Stimulated activated CD8-positive, alpha-beta memory T cell treated with anti-CD3 and anti-CD28 coated beads, Interleukin-12 subunit alpha, Interleukin-12 subunit beta, amount 100 ng/mL, for 4 hours (primary cell): ENCODE measurements around the gene PTOV1.

Source experiments
- DNase-seq: peaks from one replicate; pipeline ENCODE4 v3.0.0-alpha.2; 2020; ENCODE audit warnings: low read depth

PTOV1 gene

DNA sequence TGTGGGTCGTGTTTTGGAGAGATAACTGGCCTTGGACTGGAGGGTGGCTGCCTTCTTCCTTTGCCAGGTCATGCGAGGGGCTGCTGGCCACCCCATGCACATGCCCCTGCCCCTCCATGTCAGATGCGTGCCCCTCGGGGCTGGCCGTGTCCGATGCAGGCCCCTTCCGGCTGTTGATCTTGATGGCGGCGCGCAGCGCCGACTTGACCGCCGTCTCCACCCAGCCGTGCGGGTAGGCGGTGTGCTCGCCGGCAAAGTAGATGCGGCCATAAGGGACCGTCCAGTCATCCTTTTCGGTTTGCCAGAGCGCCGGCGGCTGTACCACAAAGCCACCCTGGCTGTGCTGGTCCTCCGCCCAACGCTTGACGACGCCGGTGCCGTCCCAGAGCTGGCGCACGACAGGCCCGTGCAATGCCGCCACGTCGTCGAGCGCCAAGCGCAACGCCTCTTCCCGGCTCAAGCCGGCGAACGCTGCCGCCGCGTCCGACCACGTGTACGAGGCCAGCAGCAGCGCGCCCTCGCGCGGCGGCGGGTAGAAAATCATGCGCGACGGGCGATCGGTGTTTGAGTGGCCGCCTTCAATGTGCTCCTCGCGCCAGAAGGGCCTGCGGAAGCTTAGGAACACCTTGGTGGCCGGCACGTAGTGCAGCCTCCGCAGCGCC, 38.9 kb downstream of the PTOV1 start:
- DNase-seq: peak; percentile 48

DNA sequence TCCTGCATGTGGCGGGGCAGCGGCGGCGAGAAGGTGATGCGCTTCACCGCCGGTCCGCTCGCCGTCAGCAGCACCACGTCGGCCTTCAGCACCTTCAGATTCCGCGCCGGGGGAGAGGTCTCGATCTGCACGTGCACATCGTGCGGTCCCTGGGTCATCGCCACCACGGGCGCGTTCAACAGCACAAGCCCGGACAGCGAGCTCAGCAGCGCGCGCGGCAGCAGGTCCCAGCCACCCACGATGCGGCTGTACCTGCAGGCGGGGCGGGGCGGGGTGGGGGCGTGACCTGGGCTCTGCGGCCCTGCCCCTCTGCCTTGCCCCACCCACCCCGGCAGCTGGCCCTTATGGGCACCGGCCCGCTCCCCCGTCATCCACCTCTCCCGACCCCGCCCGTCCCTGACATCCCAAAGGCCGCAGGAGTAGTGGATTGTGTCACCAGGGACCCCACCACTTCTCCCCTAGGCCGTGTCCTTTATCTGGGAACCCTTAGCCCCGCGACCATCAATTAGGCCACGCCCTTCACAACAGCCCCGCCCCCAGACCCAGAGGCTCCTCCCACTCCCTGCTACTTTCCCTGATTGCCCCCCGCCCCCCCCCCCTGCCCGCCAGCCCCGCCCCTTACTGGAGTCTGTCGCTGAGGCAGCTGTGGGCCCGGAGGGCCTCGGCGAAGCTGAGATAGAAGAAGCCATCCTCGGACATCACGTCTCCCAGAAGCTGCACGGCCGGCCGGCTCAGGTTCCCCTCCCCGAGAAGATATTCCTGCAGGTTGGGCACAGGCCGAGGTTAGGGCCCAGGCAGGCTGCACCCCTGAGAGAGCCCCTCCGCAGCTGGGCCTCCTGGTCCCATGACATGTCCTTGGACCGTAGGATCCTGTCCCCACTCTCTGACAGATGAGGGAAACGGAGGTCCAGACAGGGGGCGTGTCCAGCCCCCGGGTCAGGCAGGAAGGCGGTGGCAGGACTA, 39.7 kb downstream of the PTOV1 start:
- DNase-seq: peak; percentile 60

DNA sequence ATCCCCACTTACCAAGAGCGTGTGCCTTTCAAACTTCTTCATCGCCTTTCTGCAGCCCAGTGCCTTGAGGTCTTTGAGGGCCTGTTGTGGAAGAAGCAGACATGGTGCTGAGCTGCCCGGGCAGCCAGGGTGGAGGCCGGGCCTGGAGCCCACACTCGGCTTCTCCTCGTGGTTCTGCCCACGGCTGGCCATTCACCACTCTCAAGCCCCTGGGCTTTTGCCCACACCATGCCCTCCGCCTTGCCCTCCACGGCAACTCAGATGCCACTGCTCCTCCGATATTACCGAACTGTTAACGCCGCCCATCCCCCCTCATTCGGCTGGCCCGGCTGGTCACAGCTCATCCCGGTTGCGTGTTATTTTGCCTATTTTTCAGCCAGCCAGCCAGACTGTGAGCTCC, 40.4 kb downstream of the PTOV1 start:
- DNase-seq: no peak

DNA sequence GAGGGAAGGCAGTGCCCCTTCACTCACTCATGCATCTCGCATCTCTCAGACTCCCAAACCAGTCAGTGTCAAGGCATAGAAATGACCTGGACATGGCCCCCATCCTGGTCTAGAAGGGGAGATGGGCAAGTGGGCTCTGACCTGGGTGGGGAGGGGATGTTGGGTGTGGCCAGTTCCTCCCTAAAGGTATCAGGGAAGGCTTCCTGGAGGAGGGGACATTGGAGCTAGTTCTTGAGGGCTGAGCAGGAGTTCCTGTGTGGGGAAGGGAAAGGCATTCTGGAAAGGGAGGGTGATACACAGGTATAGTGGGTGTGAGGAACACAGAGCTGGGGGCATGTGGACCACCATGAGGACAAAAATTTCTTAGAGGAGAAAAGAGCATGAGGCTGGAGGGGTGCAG, 41.8 kb downstream of the PTOV1 start:
- DNase-seq: no peak

DNA sequence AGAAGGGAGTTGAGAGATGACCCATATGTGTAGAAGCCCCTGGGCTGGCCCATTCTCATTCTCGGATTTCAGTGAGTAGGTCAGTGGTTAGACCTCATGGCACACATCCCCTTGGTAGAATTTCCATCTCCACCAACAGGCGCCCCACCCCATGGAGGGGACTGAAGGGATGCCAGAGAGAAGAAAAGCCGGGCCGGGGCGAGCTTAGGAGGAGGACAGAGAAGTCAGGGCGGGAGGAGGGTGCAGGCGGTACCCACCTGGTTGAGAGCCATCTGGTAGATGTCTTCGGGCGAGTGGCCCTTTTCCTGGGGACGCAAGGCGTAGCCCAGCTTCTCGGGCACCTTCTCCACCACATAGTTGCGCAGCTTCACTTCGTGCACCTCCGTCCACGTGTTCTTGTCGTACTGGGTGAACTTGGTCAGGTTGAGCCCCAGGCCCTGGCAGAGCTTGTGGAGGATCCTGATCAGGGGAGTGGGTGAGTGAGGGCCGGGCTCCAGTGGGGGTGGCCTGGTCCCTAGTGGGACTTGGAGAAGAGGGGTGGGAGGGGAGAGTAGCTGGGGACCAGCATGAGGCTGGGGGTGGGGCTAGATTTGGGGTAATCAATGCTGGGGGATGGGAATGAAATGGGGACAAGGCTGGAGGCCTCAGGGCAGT, 43.2 kb downstream of the PTOV1 start:
- no peak for DNase-seq

DNA sequence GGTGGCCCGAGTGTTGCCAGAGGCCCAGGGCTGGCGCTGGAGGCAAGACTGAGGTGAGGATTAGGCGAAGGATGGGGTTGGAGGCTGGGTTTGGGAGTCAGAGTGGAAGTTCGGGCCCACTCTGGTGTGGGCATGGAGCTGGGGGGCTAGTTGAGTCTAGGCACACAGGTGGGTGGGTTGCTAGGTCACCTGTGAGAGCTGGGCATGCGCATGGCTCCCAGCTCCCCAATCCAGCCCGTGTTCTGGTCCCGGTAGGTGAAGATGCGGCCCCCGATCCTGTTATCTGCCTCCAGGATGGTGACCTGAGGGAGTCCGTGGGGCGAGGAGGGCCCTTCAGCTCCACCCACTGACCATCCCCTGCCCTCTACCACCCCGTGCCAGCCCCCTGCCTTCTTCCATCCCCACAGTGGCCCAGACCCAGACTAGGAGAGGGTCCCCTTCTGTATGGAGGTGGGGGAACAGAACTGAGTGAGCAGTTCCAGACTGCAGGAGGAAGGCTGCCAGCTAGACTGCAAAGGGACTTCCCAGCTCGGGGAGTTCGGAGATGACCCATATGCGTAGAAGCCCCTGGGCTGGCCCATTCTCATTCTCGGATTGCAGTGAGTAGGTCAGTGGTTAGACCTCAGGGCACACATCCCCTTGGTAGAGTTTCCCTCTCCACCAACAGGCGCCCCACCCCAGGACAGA, 44.1 kb downstream of the PTOV1 start:
- DNase-seq: no peak

DNA sequence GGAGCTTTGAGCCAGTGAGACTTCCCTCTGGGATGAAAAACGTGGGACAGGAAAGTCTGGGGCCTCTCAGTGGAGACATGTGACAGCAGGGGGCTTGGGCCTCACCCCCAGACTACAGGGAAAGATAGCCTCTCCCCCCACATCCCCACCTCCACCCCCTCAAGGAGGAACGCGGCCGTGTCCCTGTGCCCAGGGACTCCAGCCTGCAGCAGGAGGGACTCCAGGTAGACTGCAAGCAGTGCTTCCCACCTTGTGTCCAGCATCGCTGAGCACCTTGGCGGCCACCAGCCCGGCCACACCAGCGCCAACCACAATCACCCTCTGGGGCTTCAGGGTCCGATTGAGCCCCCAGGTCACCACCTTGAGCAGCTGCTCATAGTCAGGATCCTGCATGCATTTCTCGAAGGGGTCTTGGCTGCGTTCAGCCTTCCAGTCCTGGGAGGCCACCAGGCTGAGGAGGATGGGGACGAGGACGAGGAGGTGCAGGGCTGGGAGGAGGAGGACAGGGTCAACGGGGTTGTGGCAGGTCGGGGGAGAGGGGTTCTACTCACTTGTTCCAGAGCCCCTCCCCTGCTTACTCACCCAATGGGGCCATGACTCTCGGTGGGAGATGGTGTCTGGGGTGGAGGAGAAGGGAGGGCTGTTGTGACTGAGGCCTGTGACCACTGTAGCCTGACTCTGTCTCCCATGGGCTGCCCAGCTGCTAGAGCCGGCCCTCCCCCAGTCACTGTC, 44.8 kb downstream of the PTOV1 start:
- DNase-seq: no peak

DNA sequence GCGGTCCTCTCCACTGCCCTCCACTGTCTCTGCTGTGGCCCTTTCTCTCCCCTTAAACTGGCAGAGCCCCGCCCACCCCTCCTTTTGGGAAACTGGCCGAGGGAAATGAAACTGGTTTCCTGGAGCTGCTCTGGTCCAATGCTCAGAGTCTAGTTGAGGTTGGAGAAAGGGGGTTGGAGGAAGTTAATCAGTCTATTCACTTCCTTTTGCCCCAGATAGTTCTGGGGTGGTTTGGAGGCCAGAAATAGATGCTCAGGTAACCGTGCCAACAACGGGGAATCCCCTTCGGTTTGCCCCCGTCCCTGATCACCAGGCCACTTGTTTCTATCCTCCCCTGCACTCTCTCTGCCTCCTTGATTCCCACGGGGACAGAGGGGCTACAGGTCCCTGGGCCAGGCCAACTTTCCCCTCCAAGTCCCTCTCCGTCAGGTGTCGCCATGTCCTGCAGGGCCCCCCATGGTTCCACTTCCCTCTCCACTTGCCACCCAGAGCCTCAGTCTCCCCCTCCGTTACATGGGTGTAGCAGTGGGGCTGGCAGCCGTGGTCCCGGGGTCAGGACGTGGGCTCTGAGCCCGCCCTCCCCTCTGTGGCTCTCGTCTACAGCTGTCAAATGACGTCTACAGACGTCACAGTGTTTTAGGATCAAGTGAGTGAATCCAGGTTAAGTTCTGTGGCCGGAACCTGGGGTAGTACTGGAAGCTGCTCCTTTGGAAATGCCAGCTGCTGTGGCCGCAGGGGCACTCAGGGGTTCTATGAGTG, 46.1 kb downstream of the PTOV1 start, which contains the start of gene IL4I1:
IL4I1 (minus strand) TSS at position 25 of the 759 bp plus-strand sequence. CDS start 727 bp downstream, outside the sequence.
- DNase-seq: peak; percentile 42

DNA sequence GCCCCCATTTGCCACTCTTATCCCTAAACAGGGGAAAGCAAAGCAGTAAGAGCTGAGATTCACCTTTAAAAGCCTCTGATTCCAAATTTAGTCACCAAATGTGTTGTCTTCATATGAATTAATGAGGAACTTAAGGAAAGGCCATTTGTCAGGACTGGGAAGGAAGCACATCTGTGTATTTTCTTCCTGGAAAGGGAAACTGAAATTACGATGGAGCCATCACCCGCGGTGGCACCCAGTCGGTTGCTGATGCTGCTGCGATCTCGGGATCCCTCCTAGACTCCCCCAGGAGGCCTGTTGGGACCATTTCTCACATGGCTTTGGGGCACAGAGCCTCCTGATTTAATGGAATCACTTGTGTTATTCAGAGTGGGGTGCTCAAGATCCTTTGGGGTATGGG, 53.2 kb downstream of the PTOV1 start:
- no peak for DNase-seq

DNA sequence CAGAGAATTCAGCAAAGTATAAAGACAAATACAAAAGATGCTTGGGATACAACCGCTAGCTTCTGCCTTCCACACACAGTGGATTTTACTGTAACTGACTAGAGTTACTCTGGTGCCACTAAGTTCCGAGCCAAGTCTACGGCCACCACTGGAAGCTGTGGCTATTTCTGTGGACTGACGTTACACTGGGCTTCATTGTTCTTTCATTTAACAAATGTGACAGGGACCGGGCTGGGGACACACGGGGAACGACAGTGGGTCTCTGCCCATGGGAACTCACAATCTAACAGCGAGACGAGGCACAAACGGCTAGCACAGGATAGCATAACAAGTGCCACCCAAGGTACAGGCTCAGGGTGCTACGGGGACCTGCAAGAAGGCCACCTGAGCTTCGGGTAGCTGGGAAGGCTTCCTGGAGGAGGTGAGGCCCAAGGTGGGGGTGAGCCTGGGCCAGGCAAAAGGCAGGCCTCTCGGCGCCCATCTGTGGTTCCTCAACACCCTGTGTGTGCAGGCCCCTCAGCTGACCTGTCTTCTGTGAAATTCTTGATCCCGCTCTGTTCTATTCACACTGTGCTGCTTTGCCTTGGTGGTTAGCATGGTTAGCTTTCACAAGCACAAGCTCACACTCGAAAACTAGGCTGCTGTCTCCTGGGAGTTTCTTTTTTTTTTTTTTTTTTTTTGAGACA, 56.1 kb downstream of the PTOV1 start:
- no peak for DNase-seq

DNA sequence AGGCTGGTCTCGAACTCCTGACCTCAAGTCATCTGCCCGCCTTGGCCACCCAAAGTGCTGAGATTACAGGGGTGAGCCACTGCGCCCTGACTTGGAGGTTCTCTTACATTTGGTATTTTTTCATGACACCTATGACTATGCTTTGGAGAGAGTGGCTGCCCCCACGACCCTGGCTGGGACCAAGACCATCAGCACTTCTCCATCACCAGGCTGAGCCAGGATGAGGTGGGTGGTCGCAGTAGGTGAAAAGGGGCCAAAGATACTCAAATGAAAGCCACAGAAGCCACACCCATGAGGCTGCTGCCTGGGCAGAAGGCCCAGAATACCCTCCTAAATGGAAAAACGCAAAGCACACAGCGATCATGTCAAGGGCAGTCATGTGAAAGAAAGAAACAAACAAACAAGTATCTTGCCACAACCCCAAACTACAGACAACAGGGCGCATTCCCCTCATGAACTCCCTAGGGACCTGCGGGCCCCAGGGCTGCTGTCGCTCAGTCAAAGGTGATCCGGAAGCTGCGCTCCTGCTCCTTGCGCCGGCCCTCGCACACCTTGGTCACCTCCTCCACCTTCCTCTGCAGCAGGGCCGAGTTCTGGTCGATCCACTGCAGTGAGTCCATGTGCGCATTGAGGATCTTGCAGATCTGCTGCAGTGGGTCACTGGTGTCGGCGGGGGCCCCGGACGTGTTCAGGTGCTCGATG, 56.9 kb downstream of the PTOV1 start:
- DNase-seq: no peak

DNA sequence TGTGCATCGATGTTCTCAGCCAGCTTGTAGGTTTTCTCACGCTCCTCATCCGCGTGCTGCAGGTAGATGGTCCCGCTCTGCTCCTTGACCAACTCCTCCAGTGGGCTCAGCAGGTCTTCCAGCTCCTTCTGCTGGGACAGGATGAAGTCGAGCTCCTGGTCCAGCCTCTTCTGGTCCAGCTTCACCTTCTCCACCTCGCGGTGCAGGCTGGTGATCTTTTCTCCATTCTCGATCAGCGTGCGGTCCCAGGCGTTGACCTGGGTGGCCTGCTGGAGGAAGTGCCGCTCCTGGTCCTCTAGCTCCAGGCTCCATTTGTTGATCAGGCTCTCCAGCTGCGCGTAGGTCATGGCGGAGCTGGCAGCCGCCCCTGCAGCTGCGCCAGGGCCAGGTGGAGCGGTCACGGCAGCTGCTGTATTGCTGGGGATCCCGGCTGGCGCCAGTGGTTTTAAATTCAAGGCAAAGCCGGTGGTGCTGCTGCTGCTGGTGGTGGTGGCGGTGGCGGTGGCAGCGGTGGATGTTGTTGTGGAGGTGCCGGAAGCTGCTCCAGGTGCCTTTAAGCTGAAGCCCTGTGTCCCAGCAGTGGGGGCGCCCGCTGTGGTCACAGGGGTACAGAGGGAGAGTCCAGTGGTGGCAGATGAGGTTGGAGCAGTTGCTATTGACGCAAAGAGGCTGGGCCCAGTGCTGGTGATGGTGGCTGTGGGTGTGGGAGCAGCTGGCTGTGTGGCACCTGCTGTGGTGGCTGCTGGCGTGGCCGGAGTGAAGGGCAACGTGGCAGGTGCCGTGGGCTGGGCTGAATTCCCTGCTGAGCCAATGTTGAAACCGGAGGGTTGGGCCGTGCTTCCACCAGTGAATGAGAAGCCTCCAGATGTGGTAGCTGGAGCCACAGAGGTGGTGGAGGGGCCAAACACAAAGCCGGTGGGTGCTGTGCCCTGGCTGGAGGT, 57.8 kb downstream of the PTOV1 start:
- DNase-seq: no peak

DNA sequence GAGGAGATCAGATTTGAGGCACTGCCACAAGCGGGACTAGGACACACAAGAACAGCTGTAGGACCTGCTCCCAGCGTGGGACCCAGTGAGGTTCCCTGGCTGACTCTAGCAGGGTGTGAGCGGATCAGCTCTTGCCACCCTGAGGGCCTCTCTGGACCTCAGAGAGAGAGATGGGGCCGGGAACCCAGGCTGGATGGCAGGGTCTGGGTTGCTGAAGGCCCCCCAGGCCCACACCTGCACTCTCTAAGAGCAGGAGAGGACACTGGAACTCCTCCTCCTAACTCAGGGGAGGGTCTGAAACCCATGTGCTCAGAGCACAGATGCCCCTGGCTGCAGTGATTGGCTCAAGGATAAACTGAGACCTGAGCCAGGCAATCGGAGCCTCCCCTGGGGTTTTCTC, 59.2 kb downstream of the PTOV1 start:
- DNase-seq: no peak
